ENCODE results near the gene PCGF3. TPM values are rescaled to one million over a fixed set of nuclear protein-coding genes. Genes with fewer than 3 reads are reported as not detected.

PCGF3 gene
- total RNA-seq, 2 donors from 2014 or later, result 59.0 to 135 TPM

DNA sequence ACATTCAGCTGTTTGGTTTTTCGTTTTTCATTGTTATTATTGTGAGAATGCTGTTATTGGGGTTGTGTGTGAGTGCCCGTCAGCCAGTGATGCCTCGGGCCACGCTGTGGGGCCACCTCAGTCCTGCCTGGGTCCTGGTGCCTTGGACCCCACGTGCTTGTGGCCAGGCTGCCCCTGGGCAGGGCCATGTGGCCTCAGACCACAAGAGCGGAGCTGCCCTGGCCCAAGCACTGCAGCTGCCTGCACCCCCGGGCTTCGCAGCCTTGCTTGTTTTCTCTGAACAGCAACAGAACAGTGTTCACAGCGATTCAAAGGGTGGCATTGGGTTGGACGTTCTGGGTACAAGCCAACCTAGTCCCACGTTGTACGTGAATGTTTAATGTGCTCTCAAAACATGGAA is 63.4 kb downstream of the PCGF3 start:
- no peak overlapping the region for H3K4me3 ChIP-seq
- TF ChIP-seq POLR2A (IDR thresholded peaks at IDR 0.05), result no peak
- no peak for TF ChIP-seq POLR2AphosphoS5 (IDR thresholded peaks at IDR 0.05)
- TF ChIP-seq, protein P1, sequence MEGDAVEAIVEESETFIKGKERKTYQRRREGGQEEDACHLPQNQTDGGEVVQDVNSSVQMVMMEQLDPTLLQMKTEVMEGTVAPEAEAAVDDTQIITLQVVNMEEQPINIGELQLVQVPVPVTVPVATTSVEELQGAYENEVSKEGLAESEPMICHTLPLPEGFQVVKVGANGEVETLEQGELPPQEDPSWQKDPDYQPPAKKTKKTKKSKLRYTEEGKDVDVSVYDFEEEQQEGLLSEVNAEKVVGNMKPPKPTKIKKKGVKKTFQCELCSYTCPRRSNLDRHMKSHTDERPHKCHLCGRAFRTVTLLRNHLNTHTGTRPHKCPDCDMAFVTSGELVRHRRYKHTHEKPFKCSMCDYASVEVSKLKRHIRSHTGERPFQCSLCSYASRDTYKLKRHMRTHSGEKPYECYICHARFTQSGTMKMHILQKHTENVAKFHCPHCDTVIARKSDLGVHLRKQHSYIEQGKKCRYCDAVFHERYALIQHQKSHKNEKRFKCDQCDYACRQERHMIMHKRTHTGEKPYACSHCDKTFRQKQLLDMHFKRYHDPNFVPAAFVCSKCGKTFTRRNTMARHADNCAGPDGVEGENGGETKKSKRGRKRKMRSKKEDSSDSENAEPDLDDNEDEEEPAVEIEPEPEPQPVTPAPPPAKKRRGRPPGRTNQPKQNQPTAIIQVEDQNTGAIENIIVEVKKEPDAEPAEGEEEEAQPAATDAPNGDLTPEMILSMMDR (IDR thresholded peaks at IDR 0.05), result no peak
- no peaks in the 10 kb centered on the region for H3K4me1 ChIP-seq (replicated peaks)
- no peaks in the 10 kb centered on the region for H3K36me3 ChIP-seq
- WGBS, result 86% methylated on average over 12 of the region's 12 CpGs
- H3K27me3 ChIP-seq (replicated peaks; ENCODE audit: insufficient read depth), result no peaks in the 10 kb centered on the region
- intact Hi-C loops (cut with DNase I), result no loop called here
- no peaks in the 10 kb centered on the region for H3K9me3 ChIP-seq
- H3K27ac ChIP-seq, result no peak overlapping the region
- DNase-seq (ENCODE audit: low spot score), result no peak

DNA sequence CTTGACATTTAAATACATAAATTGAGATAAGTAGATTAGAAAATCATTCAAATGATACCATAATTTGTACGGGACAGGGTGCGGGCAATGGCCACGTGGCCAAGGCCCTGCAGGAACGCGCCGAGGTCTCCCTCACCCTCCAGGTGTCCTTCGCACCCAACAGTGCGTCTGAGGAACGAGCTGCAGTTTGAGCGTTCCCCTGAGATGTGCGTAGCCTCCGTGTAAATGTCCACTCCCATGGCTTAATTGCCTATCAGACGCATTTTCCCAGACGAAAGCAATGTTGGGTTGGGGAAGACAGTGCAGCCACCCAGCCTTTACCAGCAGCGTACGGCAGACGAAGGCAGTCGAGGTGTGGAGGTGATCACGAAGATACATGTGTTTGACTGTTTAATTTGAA is 63.9 kb downstream of the PCGF3 start:
- intact Hi-C loops (cut with DNase I), result no loop called here
- WGBS, result 91% methylated on average over 19 of the region's 19 CpGs
- H3K27me3 ChIP-seq (replicated peaks; ENCODE audit: insufficient read depth), result no peaks in the 10 kb centered on the region
- no peaks in the 10 kb centered on the region for H3K9me3 ChIP-seq
- no peak overlapping the region for H3K4me3 ChIP-seq
- TF ChIP-seq, protein P1 (IDR thresholded peaks at IDR 0.05), result no peak
- TF ChIP-seq POLR2AphosphoS5 (IDR thresholded peaks at IDR 0.05), result no peak
- TF ChIP-seq POLR2A (IDR thresholded peaks at IDR 0.05), result no peak
- H3K36me3 ChIP-seq, result no peaks in the 10 kb centered on the region
- no peak for DNase-seq (ENCODE audit: low spot score)
- no peaks in the 10 kb centered on the region for H3K4me1 ChIP-seq (replicated peaks)
- H3K27ac ChIP-seq, result no peak overlapping the region

DNA sequence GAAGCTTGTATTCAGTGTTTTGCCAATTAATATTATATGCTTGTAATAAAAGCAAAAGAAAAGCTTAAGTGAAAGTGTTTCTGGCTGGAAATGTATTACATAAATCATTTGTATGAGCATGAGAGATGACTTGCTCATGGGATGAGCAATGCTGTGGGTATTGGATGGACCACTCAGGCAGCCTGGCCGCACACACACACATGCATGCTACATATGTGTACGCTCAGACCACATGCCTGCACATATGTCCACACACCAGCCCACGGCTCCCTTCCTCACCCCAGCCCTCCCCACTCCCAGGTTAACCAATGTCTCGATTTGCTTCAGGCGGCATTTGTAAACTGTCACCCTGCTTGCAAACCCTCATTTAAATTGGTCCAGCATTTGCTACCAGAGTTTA is 64.4 kb downstream of the PCGF3 start:
- WGBS, result 90% methylated on average over 5 of the region's 5 CpGs

DNA sequence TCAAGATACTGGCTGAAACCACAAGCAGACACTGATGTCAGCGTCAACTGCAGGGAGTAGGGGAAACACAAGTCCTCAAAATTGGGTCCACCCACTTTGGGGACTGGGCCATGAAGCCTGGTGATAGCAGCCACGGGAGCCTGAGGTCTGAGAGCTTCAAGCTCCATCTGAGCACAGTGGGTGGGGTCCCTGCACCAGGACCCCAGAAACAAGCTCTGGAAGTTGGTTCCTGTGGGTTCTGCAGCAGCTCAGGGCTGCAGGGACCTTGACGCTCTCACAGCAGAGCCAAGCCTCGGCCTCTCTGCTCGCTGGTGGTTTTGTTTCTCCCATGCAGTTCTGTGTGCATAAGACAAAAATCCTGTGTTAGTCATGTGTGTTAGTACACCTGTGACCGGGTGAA is 65.8 kb downstream of the PCGF3 start:
- Histone ChIP-seq H3K27ac (no peak overlapping the region), H3K27me3 (replicated peaks; ENCODE audit: insufficient read depth) (no peaks in the 10 kb centered on the region), H3K36me3 (peaks cover 0 to 13% of the 10 kb centered on the region in 2 donors), H3K4me3 (no peak overlapping the region), H3K9me3 (no peaks in the 10 kb centered on the region), H3K4me1 (replicated peaks) (no peaks in the 10 kb centered on the region)
- 60% methylated on average over 6 of the region's 6 CpGs for WGBS
- no peak for DNase-seq (ENCODE audit: low spot score)
- TF ChIP-seq POLR2A (IDR thresholded peaks at IDR 0.05), result no peak
- TF ChIP-seq, protein P1 (IDR thresholded peaks at IDR 0.05), result no peak
- TF ChIP-seq POLR2AphosphoS5 (IDR thresholded peaks at IDR 0.05), result no peak
- intact Hi-C loops (cut with DNase I), result no loop called here

More for the DNA sequence above, 64.4 kb downstream of the PCGF3 start:
- DNase-seq (ENCODE audit: low spot score), result no peak
- no peak for TF ChIP-seq POLR2AphosphoS5 (IDR thresholded peaks at IDR 0.05)
- TF ChIP-seq, protein P1 (IDR thresholded peaks at IDR 0.05), result no peak
- no peak for TF ChIP-seq POLR2A (IDR thresholded peaks at IDR 0.05)
- H3K27me3 ChIP-seq (replicated peaks; ENCODE audit: insufficient read depth), result no peaks in the 10 kb centered on the region
- no peak overlapping the region for H3K27ac ChIP-seq
- H3K4me1 ChIP-seq (replicated peaks), result no peaks in the 10 kb centered on the region
- H3K36me3 ChIP-seq, result no peaks in the 10 kb centered on the region
- intact Hi-C loops (cut with DNase I), result no loop called here
- H3K4me3 ChIP-seq, result no peak overlapping the region
- no peaks in the 10 kb centered on the region for H3K9me3 ChIP-seq

DNA sequence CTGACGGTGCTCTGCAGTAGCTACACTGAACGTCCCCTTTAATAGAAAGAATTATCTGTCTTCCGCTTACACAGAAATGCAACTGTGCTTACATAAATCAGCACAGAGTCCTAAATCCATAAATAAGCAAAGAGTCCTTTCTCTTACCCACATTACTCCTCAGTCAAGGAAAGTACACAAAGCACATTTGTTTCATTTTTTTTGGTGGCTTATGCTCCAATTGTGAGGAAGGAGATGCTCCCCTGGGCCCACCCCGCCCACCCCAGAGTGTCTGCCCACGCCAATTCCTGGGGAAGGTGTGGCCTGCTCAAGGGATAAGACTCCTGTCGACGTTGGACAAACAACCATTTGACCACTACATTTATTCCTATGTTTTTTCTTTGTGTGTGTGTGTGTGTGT is 66.5 kb downstream of the PCGF3 start:
- no peak for TF ChIP-seq POLR2A (IDR thresholded peaks at IDR 0.05)
- TF ChIP-seq POLR2AphosphoS5 (IDR thresholded peaks at IDR 0.05), result no peak
- TF ChIP-seq, protein P1 (IDR thresholded peaks at IDR 0.05), result no peak
- no peak for DNase-seq (ENCODE audit: low spot score)
- no peak overlapping the region for H3K27ac ChIP-seq
- no peaks in the 10 kb centered on the region for H3K27me3 ChIP-seq (replicated peaks; ENCODE audit: insufficient read depth)
- H3K4me3 ChIP-seq, result no peak overlapping the region
- H3K9me3 ChIP-seq, result no peaks in the 10 kb centered on the region
- H3K4me1 ChIP-seq (replicated peaks), result no peaks in the 10 kb centered on the region
- intact Hi-C loops (cut with DNase I), result no loop called here
- 29% methylated on average over 7 of the region's 7 CpGs for WGBS
- peaks cover 0 to 13% of the 10 kb centered on the region in 2 donors for H3K36me3 ChIP-seq

Data from prostate gland (tissue), 2 donors.